IPS DF 6.9 (cell line): Measurements from ENCODE around the gene COL19A1.
"Not testable (repeated sequence)": the region's sequence is repeated elsewhere in the genome, so short reads cannot be mapped to it uniquely, and the experiment has no call there.

Experiments used
- DNase-seq: peaks from one replicate; pipeline ENCODE4 v3.0.0-alpha.2; 2013; ENCODE audit warnings: low read depth, low spot score
- H3K27ac ChIP-seq: one replicate; pipeline ENCODE4 v1.5.1; 2013; ENCODE audit warnings: low read length, control low read depth
- H3K27me3 ChIP-seq: 2 replicates; pipeline ENCODE4 v1.6.1; 2013; ENCODE audit warnings: mild to moderate bottlenecking, low read length; ENCODE audit not compliant: control insufficient read depth, insufficient read depth
- H3K36me3 ChIP-seq: 2 replicates; pipeline ENCODE4 v1.6.1; 2013; ENCODE audit warnings: low read length; ENCODE audit not compliant: control insufficient read depth, insufficient read depth
- H3K4me1 ChIP-seq: 2 replicates; pipeline ENCODE4 v1.6.1; 2013; ENCODE audit warnings: low read length; ENCODE audit not compliant: control insufficient read depth, insufficient read depth
- H3K4me3 ChIP-seq: 2 replicates; pipeline ENCODE4 v1.5.1; 2013; ENCODE audit warnings: mild to moderate bottlenecking, low read length
- H3K9me3 ChIP-seq: 2 replicates; pipeline ENCODE4 v1.6.1; 2013; ENCODE audit warnings: low read length, inconsistent platforms; ENCODE audit not compliant: control insufficient read depth, insufficient read depth
- WGBS: extraction: QIAGEN DNeasy Blood & Tissue Kit; methylation state at CpG from one replicate; pipeline ENCODE4 v1.1.7; 2013; ENCODE audit warnings: mixed read lengths, missing lambda C conversion rate; ENCODE audit not compliant: insufficient read length, insufficient coverage; 5-methylcytosine and 5-hydroxymethylcytosine counted together

Gene COL19A1

DNA sequence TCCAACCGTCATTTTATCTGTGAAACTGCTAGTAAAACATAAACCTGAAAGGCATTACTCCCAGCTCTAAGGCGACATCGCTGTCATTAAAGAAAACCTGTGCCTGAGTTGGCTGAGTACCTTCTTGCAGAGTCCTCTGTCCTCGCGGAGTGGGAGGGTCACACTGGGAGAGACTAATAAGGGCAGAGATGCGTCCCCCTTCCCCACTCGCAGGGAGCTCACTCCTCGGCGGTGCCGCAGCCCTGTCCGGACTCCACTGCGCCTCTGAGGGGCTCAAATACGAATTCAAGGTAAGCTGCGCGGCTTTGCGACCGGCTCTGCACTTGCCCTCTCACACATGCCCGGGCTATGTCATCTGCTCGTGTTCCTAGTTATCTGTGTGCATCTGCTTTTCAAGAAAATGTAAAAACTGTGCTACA lies at the start of gene COL19A1:
COL19A1 (plus strand) TSS at position 206 of the 419 bp plus-strand sequence. CDS start 13,012 bp downstream, outside the sequence.
- peak within 1 kb of the TSS; percentile 43; the same call in 1 of the 2 replicates for H3K4me3 ChIP-seq
- WGBS: no CpG with 5 or more reads among the region's 19 CpGs
- no peak for DNase-seq
- H3K36me3 ChIP-seq: no peaks in the 10 kb centered on the region
- no peaks in the 10 kb centered on the region for H3K9me3 ChIP-seq
- H3K4me1 ChIP-seq: no peaks in the 10 kb centered on the region
- H3K27ac ChIP-seq: no peak within 1 kb of the TSS
- H3K27me3 ChIP-seq: peaks cover 13% of the 10 kb centered on the region

DNA sequence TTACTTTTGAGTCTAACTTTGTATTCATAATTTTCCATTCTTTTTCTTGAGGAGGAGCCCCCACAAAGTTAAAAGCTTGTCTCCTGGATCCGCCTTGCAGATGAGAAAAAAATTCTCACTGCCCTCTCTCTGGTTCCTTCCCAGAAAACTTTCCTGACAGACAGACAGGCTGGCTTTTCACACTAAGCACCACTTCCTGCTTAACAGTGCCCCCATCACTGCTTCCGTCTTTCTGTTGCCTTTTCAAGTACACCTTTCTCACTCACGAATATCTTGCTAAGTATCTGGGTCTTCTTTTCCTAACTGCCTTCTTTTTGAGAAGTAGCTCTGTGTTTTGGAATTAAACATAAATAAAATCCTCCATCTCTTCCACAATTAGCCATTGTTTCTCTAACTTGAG lies 49.8 kb upstream of the COL19A1 start:
- Histone ChIP-seq H3K4me1 (no peaks in the 10 kb centered on the region; the same call in 1 of the 2 replicates), H3K27me3 (no peaks in the 10 kb centered on the region), H3K27ac (no peak overlapping the region), H3K36me3 (no peaks in the 10 kb centered on the region), H3K9me3 (no peaks in the 10 kb centered on the region), H3K4me3 (no peak overlapping the region)
- no CpG with 5 or more reads among the region's 3 CpGs for WGBS
- no peak for DNase-seq

DNA sequence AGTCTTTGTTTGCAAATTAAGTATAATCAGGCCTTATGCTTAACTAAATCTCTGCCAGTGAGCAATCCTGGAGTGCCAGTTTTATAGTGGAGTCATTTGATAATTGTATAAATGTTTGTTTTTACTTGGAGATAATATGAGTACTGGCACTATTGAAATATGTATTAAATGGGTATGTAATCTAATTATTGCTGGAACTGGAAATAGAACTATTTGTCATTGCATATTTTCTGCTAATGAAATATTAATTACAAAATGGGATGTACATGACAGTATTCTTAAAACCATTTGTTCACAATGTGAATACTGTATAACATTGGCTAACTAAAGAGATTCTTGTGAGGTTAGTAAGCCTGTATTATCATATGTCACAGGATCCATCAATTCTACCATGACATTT lies 49.0 kb upstream of the COL19A1 start:
- Histone ChIP-seq H3K27me3 (no peaks in the 10 kb centered on the region), H3K4me3 (no peak overlapping the region), H3K9me3 (no peaks in the 10 kb centered on the region), H3K4me1 (no peaks in the 10 kb centered on the region; the same call in 1 of the 2 replicates), H3K27ac (no peak overlapping the region), H3K36me3 (no peaks in the 10 kb centered on the region)
- no peak for DNase-seq

DNA sequence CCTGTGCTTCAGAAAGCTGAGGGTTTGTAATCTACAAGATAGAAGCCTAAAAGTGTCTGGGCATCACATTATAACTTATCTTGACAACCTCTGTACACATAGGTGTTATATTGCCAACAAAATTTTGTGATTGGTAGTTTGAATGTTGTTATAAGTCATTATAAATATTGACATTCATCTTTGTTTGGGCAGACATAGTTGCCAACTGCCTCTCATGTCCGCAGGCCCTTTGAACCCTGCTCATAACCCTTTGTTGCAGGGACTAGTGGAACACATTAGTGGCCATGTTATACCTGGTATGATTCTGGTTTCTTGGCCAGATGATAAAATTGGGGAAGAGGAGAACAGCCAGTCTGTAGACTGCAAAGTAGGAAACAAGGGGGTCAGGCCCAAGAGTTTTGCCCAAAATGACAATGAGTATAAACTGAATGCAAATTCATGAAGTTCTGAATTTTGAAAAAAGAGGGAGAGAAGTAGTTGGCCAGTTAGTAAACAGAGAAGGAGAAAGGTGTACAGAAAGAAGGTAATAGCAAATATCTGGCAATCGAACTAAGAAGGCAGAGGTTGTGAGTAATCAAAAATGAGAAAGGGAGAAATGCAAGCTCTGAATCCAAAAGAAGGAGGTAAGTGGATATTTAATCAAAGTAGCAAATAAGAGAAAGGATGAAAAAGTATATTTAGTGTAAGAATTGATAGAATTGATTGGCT lies 48.0 kb upstream of the COL19A1 start:
- WGBS: no CpG with 5 or more reads among the region's 2 CpGs
- Histone ChIP-seq H3K27ac (no peak overlapping the region), H3K36me3 (no peaks in the 10 kb centered on the region), H3K27me3 (no peaks in the 10 kb centered on the region), H3K9me3 (no peaks in the 10 kb centered on the region), H3K4me3 (no peak overlapping the region), H3K4me1 (no peaks in the 10 kb centered on the region; the same call in 1 of the 2 replicates)
- no peak for DNase-seq

DNA sequence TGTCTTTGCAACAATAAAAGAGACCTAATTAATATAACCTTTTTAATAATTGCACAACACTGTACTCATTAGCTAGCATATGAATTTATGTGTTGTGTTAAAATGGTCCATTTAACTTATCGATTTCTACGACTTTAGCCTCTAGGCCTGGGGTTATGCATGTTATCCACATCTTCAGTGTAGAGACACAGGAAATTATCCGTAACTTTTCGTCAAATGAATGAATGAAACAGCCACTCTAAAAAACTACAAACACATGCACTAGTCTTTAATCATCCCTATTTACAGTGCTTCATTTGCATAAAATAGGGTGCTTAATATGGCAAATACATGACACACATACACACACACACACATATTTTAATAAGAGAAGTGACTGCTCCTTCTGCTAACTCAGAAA lies 47.2 kb upstream of the COL19A1 start:
- Histone ChIP-seq H3K36me3 (no peaks in the 10 kb centered on the region), H3K27me3 (no peaks in the 10 kb centered on the region), H3K9me3 (no peaks in the 10 kb centered on the region), H3K27ac (no peak overlapping the region), H3K4me1 (no peaks in the 10 kb centered on the region; the same call in 1 of the 2 replicates), H3K4me3 (no peak overlapping the region)
- no peak for DNase-seq
- no CpG with 5 or more reads among the region's 4 CpGs for WGBS

DNA sequence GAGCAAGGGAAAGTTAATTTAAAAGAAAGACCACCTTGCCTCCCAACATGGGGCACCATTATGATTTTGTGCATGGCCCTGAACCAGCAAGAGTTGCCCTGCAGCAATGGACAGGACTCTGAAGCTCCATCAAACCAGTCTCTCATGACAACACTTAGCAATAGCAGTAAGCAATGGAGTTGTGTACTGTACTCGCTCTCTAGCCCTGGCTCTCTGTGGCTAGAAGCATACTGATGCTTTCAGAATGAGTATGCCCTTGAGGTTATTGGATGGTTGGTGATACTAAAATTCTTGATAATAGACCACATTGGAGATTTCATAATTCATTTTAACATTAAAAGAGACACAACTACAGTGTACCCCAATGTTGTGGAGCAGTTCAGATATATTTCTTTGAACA lies 46.3 kb upstream of the COL19A1 start:
- H3K4me1 ChIP-seq: no peaks in the 10 kb centered on the region; the same call in 1 of the 2 replicates
- H3K27ac ChIP-seq: no peak overlapping the region
- H3K9me3 ChIP-seq: no peaks in the 10 kb centered on the region
- WGBS: no CpG with 5 or more reads among the region's 1 CpG
- H3K4me3 ChIP-seq: no peak overlapping the region
- no peaks in the 10 kb centered on the region for H3K27me3 ChIP-seq
- no peaks in the 10 kb centered on the region for H3K36me3 ChIP-seq
- no peak for DNase-seq

DNA sequence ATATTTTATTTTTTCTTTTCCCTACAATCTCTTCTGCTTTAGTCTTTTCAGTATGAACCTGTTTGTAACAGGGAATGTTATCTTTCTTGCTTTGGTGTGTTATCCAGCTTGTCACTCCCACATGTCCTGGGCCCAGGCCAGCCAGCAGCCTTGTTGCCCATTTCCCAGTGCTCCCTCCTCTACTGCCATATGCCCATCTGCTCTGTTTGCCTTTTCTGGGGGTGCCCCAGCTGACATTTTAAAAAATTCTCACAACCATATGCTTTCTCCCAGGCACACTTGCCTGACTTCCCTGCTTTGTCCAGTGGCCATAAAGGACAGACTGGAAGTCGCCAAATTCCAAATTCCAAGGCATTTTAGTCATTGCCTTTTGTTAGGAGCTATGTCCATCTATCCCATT lies 45.9 kb upstream of the COL19A1 start:
- DNase-seq: no peak
- no CpG with 5 or more reads among the region's 1 CpG for WGBS

DNA sequence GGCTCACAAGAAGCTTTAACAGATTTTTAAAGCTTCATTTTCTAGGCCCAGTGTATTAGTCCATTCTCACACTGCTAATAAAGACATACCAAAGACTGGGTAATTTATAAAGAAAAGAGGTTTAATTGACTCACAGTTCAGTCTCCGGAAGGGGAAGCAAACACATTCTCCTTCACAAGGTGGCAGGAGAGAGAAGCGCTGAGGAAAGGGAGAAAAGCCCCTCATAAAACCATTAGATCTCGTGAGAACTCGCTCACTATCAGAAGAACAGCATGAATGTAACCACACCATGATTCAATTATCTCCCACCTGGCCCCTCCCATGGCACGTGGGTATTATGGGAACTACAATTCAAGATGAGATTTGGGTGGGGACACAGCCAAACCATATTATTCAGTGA lies 42.0 kb upstream of the COL19A1 start:
- not testable (repeated sequence) for H3K4me3 ChIP-seq, H3K4me1 ChIP-seq, H3K36me3 ChIP-seq, DNase-seq, H3K9me3 ChIP-seq, H3K27ac ChIP-seq, H3K27me3 ChIP-seq
- WGBS: no CpG with 5 or more reads among the region's 5 CpGs

More for the DNA sequence above, 45.9 kb upstream of the COL19A1 start:
- Histone ChIP-seq H3K36me3 (no peaks in the 10 kb centered on the region), H3K4me1 (no peaks in the 10 kb centered on the region; the same call in 1 of the 2 replicates), H3K4me3 (no peak overlapping the region), H3K27me3 (no peaks in the 10 kb centered on the region), H3K9me3 (no peaks in the 10 kb centered on the region), H3K27ac (no peak overlapping the region)

DNA sequence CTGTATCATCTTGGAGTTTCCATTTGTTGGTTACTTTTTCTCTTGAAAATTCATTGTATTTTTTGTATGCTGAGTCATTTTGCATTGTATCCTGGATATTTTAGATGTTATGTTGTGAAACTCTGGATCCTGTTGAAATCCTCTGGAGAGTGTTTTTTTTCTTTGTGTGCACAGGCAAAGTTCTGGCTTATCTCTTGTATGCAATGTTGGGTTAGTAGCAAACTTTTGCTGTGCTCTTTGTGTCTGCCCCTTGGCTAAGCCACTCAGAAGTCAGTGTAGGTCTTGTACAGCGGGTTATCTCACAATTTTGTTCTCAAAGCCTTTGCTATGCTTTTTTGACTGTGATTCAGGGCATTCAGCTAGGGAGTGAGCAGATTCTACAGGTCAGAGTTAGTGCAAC lies 40.5 kb upstream of the COL19A1 start:
- Histone ChIP-seq H3K36me3 (no peaks in the 10 kb centered on the region), H3K9me3 (no peaks in the 10 kb centered on the region), H3K27ac (no peak overlapping the region), H3K27me3 (no peaks in the 10 kb centered on the region), H3K4me3 (no peak overlapping the region), H3K4me1 (no peaks in the 10 kb centered on the region)
- no peak for DNase-seq
- no CpG with 5 or more reads among the region's 1 CpG for WGBS

DNA sequence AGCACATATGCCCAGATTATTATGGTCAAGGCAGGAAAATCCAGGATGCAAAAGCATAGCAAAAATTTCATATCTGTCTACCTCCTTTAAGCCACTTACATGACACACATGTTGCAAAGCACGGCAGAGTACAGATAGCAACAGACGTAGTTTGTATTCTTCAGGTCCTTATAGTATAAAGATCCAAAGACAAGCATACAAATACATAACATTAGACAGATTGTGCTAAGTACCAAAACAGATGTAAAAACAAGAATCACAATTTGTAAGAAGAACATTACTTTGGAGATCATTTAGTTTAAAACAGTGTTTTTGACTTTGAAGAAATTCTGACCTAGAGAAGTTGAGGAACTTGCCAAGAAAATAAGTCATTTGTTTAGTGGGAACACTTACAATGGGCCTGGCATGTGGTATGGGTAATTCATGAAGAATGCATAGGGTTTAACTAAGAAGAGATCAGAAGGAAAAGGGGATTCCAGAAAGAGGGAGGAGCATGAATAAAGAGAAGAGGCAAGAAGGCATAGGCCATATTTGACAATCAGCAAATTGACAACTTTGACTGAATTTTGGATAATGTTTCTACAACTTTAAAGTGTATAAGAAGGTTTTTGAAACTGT lies 39.0 kb upstream of the COL19A1 start:
- no peaks in the 10 kb centered on the region for H3K4me1 ChIP-seq
- H3K4me3 ChIP-seq: no peak overlapping the region
- H3K27ac ChIP-seq: no peak overlapping the region
- H3K36me3 ChIP-seq: no peaks in the 10 kb centered on the region
- WGBS: no CpG with 5 or more reads among the region's 2 CpGs
- no peaks in the 10 kb centered on the region for H3K9me3 ChIP-seq
- H3K27me3 ChIP-seq: no peaks in the 10 kb centered on the region
- no peak for DNase-seq

DNA sequence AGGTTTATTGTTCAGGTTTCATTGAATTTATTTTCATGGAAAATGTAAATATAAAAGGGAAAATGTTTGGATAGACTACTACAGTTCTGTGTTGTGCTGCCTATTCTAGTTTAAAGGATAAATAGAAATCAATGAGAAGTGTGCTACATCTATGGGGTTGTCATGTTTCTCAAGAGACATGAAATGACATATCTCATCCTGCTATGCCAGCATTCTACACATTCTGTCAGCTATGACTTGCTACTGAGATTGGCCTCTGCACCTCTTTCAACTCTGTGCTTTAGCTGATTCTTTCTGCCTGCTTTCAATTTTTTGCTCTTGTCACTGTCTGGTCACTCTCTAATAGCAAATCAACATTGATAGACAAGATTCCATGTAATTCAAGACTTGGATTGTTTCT lies 33.8 kb upstream of the COL19A1 start:
- H3K4me1 ChIP-seq: no peaks in the 10 kb centered on the region
- H3K27ac ChIP-seq: no peak overlapping the region
- no peak overlapping the region for H3K4me3 ChIP-seq
- H3K9me3 ChIP-seq: no peaks in the 10 kb centered on the region
- H3K36me3 ChIP-seq: no peaks in the 10 kb centered on the region
- no peaks in the 10 kb centered on the region for H3K27me3 ChIP-seq
- DNase-seq: no peak
